Left cardiac atrium (tissue), 4 donors: ENCODE measurements around the gene SORCS2. TPM values are rescaled to one million over a fixed set of nuclear protein-coding genes. Genes with fewer than 3 reads are reported as not detected.
A peak's percentile ranks its signal among the peaks of the same experiment; 100 is the strongest.

ENCODE experiments used
- ATAC-seq, 2 donors: fragments of 200-7000 bp; cut with Tn5 transposase; one replicate each; pipeline ENCODE4 v1.9.1; 2020; ENCODE audit warnings: mild to moderate bottlenecking in 2 of 2, moderate library complexity in 2 of 2
- DNase-seq: peaks from one replicate; pipeline ENCODE4 v3.0.0-alpha.2; 2020
- intact Hi-C, 2 donors: fragments of 100-400 bp; cut with DNase I; formaldehyde crosslinking; loops; one replicate each; pipeline versions ENCODE4 v1.14.1 to v1.15.1; 2022 to 2023
- total RNA-seq, 2 donors: library from RNA; stranded (reverse); fragmentation: NEBNext Ultra II Directional; extraction: Animal tissue kit (Norgen Biotek cat#: 25700); gene quantifications; one replicate each; pipeline ENCODE4 v1.2.1, GENCODE V29; 2021
- donor health status: DM: no; HTN: yes; CAD: no.
- donor health status: DM: no; HTN: yes; CAD: no; lungs with severe emphysema.
- donor health status: DM: yes; HTN: yes; CAD: no.
- donor health status: Dilated cardiomyopathy.

SORCS2 gene
- total RNA-seq, 2 donors from 2014 or later: 2.4 to 2.6 TPM

DNA sequence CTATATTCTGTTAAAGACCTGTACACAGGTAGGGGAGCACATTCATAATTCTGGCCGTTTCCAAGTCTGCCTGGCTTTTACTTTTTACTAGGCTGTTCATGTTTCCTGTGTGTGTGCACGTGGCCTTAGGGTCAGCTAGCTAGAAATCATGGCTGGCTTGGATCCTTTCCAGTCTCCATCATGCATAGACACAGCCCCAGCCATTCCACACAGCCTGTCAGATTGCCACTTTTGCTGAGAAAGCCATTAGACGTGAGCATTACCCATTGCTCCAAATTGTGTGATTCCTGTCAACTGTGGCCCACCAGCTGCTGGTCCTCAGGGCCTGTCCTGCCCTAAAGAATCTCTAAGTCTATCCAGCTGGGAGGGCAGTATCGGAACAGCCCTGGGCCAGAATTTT is 11.4 kb upstream of the SORCS2 start:
- intact Hi-C loops: no loop called here
- ATAC-seq (no peak), DNase-seq (no peak)

DNA sequence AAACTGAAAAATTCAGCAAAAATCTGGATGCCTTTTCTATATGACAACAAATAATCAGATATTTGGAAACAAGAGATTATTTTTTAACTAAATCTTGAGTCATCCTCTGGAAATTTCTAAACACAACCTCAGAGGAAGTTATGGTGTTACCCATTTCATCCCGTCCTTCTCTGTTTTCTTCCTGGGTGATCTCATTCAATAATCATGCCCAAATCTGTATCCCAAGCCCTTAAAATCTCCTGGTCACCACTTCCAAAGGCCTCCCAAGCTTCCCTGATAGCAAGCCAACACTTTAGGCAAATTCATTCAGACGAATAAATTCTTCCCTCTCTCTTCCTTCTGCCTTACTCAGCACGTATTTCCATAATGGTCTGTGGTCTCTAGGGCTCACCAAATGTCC is 9.7 kb upstream of the SORCS2 start:
- intact Hi-C loops: no loop called here
- ATAC-seq (no peak), DNase-seq (no peak)

DNA sequence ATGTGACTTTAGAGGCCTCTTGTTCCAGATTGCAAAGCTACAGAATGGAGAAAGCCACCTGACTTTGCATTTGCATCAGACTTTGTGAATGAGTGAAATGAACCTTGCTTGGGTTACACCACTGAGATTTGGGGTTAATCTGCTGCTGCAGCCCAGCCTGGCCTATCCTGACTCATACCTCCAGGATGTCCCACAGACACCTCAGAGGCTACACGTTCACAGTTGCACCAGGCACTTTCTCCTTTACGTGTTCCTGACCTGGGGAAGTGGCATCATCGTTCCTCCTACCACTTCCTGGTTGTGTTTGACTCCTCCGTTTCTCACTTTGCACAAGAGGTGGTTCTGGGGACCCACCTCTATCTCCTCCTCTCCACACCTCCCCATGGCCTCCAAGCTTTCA is 9.2 kb upstream of the SORCS2 start:
- ATAC-seq: no peak
- no peak for DNase-seq
- intact Hi-C loops: no loop called here

DNA sequence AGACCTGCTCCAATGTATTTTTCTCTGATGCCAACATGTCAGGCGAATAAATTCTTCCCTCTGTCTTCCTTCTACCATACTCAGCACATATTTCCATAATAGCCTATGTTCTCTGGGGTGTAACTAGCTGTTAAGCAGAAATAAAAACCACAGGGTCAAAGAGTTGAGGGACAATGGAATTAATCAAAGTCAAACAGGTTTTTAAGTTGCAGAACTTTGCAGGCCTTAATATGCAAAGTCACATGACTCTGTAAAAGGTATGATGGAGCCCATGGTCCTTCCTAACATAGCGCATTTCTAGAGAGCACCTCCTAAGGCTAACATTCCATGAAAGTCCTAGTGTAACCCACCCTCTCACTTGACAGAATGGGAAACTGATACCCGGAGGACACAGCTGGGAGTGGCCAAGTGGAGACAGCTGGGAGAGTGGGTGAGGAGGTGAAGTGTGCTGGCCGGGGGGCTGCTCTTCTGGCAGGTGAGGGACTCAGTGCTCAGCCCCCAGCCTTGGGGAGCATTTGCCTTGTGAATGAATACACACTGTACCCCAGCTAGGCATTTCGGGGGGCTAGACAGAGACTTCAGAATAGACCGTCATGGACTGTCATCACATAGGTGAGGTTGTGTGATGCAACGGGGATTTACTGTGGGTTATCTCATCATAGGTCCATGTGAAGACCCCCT is 8.4 kb upstream of the SORCS2 start:
- ATAC-seq (no peak), DNase-seq (no peak)
- intact Hi-C loops: no loop called here

DNA sequence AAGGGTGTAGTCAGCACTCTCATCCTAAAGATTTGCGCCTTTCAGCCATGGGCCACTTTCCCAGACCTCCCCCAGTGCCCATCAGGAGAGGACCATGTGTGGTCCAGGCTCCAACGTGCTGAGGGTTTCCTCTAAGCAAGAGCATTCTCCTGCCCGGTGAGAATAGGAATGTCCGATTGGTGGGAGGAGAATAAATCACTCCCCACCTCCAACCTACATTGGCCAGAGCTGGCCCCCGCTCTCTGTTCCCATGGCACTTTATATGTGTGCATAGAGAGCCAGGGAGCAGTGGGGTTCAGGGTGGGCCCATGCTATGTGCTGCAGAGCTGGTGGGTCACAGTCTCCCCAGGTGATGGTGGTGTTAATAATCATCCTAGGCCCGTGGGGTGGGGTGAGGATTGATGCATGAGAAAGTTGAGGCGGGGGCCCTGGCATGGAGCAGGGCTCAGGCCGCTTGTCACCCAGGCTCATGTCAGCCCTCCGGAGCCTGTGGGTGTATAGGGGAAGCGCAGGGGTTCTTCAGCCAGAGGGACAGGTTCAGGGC is 6.8 kb upstream of the SORCS2 start:
- ATAC-seq (no peak), DNase-seq (no peak)
- intact Hi-C loops: no loop called here

DNA sequence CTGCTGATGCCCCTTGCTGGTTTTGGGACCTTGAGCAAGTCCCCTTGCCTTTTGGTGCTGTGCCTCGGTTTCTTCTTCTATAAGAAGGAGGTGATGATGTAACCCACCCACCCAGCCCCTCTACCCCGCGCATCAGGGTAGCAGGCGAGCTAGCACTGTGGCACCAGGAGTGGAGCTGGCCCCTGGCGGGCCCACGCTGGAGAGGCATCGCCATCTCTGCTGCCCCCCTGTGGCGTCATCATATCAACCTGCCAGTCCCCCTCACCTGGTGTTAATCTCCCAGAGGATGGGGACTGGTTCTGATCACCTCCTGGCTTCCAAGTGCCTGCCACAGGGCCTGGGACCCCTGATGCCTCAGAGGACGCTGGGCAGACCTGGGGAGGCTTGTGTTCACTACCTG is 6.3 kb upstream of the SORCS2 start:
- ATAC-seq (peak in 1 of 2 donors; percentile 41), DNase-seq (no peak)
- intact Hi-C loops: no loop called here

DNA sequence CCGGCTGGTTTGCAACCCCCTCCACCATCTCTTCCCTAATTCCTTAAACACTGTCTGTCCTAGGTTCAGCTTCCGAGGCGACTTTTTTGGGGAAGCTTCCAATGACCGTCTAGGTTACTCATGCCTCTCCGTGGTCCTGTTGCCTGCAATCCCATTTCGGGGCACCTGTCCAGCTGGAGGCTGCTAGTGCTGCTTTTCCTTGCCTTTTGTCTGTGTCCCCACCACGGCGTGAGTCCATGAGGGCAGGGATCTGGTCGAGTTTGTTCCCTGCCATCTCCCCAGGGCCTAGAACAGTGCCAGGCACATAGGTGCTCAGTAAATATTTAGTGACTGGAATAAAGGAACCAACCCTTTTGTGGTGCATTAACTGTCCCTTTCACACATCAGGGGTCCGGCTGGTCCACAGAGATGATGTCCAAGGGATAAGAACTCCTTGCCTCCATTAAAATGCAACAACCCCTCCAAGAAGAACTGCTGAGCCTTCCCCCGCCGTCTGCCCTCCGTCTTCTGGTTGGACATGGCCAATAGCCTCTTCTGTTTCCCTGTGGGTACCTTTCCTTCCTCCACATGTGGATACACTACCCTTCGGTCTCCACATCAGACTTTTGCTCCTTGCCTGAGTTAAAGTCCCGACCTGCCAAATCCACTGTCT is 5.7 kb upstream of the SORCS2 start:
- ATAC-seq (no peak), DNase-seq (no peak)
- intact Hi-C loops: no loop called here

DNA sequence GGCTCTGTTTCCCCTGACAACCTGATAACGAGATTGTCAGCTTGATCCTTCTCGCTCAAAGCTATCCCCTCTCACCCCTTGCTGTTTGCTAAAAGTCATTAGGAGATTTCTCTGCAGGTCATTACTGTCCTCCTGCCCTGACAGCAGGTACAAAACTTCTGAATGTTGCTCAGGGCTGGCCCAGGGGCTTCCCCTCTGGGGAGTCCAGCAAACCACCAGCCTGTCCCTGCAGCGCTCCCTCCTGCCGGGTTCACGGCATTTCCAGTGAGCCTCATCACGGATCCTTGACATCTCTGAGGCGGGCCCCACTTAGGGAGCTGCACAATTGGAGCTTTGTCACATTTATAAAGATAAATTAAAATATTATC is 5.2 kb upstream of the SORCS2 start:
- intact Hi-C loops: no loop called here

DNA sequence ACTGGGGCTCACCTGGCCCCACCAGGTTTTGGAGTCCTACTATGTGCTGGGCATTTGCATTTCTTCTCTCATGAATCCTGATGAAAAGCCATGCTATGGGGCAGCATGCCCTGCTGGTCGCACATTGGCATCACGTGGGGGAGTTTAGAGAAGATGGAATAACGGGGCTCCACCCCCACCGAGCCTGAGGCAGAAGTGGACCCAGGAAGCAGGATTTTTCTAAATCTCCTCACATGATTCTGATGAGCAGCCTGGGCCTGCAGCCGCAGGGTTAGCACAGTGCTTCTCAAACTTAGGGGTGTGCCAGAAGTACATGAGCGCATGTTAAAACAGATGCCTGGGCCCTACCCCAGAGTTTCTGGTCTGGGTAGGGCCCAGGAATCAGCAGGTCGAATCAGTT is 4.6 kb upstream of the SORCS2 start:
- no peak for DNase-seq
- intact Hi-C loops: no loop called here

More for the DNA sequence above, 5.2 kb upstream of the SORCS2 start:
- DNase-seq: no peak
- no peak for ATAC-seq

DNA sequence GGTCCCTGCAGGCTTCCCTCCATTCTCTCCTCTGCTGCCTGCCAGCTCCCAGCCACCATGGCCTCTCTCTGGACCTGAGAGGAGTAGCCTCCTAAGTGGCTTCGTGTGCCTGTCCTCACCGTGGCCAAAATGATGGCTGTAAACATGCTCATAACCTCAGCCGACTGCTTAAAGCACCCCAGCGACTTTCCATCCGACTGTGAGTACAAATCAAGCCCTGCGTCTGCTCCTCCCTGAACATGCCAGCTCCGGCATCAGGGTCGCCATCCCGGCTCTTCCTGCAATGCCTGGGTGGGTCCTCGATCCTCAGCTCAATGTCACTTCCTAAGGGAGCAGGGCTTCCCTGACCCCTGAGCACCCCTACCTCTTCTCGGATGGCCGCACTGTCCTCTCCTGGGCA is 3.3 kb upstream of the SORCS2 start:
- DNase-seq (no peak), ATAC-seq (no peak)
- intact Hi-C loops: no loop called here

More for the DNA sequence above, 4.6 kb upstream of the SORCS2 start:
- no peak for ATAC-seq

DNA sequence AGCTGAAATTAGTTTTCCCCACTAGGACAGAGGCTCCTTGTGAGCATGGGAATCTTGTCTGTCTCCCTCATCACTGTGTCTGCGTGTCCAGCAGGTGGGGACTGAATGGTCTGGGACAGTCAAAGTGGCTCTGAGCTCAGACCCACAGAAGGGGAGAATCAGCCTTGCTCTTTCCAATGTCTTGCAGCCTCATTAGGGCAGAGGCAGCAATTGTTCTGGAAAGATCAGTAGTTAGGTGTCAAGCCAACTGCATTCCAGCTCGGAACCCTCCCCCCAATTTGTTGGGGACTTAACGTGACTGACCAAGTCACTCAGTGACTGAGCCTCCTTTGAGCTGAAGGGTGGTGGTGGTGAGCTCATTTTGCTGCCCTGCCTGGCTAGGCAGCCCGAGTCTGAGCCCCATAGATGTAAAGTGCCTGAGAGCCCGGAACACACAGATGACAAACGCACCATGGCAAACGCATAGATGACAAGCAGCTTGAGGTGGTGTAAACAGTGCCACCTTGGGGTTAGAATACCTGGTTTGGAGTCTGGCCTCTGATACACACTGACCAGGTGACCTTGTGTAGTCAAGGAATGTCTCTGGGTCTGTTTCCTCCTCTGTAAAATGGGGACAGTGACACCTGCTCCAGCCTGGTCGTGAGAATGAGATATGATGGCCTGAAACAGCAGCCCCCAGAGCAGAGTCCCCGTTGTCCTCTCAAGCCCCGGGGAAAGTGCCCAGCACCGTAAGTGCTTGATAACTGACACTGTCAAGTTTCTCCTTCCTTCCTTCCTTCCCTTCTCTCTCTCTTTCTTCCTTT is 2.7 kb upstream of the SORCS2 start:
- intact Hi-C loops: loop anchor here (5.0 to 10.0 kb wide), 4 partner anchors 108 to 528 kb away; no protein-coding TSS in a partner anchor
- no peak for DNase-seq
- ATAC-seq: no peak

DNA sequence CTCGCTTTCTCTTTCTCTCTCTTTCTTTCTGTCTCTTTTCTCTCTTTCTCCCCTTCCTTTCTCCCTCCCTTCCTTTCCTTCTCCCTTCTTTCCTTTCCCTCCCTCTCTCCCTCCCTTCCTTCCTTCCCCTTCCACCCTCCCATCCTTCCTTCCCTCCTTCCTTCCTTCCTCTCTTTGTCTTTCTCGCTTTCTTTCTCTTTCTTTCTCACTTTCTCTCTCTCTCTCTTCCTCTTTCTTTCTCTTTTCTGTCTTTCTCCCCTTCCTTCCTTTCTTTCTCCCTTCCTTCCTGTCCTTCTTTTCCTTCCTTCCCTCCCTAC is 2.1 kb upstream of the SORCS2 start:
- intact Hi-C loops: loop anchor here (5.0 to 10.0 kb wide), 4 partner anchors 107 to 527 kb away; no protein-coding TSS in a partner anchor
- DNase-seq (no peak), ATAC-seq (no peak)

DNA sequence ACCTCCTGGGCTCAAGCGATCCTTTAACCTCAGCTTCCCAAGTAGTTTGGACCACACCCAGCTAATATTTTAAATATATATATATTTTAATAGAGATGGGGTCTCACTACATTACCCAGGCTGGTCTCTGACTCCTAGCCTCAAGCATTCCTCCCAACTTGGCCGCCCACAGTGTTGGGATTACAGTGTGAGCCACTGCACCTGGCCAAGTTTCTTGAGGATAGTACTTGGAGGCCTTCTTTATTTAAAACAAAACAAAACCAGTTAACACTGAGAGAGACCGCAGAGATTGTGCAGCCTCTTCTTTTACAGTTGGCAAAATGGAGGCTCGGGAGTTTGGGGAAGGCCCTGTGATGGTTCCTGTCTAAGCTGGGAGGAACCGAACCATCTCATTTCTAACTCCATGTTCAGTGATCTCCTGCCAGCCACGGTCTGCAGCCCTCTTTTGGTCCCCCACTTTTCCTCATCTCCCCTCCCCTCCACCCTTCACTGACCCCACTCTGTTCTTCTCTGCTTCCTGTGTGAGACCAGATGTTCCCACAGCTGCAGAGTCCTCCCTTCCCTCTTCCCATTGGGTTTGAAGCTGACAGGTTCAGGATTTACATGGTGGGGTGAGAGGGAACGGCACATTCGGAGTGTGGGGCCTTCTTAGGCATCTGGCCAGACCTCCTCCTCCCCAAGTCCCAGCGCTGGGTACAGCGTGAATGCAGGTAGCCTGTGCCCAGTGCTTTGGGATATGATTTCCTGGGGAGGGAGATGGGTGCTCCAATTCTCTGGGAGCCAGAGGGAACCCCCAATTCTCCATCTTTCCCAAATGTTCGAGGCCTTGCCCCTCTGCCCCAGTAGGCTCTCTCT is 1.4 kb upstream of the SORCS2 start:
- intact Hi-C loops: loop anchor here (5.0 to 10.0 kb wide), 4 partner anchors 106 to 526 kb away; no protein-coding TSS in a partner anchor
- ATAC-seq (no peak), DNase-seq (no peak)

DNA sequence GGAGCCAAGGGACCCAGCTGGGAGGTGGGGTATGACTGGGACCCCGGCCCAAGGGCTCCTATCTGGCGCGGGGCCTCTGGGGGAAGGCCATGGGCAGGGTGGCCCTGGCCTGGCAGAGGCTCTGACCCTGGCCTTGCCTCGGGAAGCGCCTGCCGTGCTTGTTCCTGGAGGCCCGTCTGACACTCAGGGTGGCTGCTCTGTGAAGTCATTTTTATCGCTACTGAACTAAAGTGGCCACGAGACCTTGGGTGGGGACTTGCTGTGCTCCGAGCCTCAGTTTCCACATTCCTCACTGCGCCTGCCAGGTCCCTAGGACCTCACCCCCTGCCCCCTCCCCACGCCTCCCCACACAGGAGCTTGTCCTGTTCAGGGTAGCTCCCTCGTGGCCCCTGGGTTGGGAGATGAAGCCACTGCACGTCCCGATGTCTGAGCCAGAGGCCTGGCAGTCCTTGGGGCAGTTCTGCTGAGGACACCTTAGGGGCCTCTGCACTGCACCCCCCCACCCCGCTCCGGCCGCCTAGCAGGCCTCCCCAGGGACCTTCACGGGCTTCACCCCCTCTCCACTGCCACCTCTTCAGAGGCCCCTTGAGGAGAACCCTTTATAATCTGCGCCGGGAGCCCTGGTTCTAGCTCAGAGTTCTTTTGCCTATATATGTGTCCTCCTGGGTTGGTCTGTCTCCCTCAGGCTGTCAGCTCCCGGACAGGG is 639 bp upstream of the SORCS2 start:
- intact Hi-C loops: loop anchor here (2.0 to 10.0 kb wide), 5 partner anchors 105 to 526 kb away; no protein-coding TSS in a partner anchor
- ATAC-seq (no peak), DNase-seq (no peak)

DNA sequence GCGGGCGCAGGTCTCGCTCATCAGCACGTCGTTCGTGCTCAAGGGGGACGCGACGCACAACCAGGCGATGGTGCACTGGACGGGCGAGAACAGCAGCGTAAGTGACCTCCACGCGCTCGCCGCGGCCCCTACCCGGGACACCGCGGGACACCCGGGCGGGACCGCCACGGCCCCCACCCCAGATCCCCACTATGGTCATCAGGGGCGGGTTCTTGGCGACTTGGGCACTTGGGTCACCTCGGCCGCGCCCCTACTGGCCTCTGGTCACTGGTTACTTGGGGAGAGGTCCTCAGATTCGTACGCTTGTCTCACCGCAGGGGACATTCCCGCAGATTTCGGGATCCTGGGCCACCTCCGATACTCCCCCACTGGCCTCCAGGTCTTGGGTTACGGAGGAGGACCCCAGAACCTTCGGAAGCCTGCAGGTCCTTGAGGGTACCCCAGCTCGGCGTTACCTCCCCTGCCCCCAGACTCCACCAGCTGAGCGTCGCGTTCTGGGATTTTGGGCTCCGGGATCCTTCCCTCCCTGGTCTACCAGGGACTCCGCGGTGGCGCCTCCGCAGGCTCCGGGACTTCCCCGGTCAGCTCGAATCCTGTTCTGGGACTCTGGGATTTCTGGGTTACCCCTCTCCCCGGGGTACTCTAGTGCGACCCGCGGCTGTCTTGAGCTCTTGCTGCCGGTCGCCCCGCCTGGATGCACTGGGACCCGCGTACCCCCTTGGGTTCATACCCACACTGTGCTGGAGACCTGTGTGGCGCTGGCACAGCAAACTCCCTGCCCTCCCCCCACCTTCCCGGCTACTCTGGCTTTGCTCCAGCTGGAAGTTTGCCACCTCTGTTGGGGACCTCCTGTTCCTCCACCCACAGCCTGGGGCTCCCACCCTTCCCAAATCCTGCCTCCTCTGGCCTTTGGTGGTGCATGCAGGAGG is 956 bp downstream of the SORCS2 start:
- peak; percentile 9 to 17 for ATAC-seq
- no peak for DNase-seq
- intact Hi-C loops: loop anchor here (2.0 to 10.0 kb wide), 5 partner anchors 104 to 524 kb away; no protein-coding TSS in a partner anchor

DNA sequence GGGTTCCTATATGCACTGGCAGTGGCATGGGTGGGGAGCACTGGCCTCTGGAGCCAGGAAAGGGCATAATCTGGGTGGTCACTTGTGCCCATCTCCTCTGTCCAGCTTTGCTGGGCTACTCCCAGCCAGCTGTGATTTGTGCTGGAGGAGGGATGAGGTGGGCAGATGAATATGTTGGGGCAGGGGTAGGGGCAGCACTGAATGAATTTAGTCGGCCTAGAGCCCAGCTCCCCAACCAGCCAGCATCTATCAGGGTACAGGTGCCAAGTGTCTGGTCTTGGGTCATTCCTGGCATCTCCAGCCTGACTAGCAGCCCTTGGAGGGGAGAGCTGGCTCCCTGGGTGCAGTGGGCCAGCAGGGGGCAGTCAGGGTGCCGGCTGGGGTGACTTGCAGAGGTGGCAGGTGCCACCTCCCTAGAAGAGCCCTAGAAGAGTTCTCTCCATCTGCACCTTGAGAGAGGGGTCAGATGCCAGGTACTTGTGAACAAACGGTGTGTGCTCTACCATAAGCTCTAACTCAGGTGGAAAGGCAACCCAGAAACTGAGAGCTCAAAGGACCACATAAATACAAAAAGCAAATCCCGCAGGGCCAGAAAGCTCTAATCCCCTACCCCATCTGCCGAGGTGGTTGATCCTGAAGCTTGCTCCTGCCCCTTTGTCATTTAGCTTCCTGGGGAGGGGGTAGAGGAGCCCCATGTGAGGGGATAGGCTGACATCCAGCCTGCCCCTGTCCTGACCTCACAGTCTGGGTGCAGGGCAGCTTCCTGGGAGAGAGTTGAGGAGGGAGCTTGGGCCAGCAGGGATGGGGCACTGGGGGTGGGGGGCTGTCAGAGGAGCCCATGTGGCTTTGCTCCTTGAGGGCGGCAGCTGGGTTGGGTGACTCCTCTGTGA is 2.2 kb downstream of the SORCS2 start:
- DNase-seq (no peak), ATAC-seq (peak in 1 of 2 donors; percentile 17)
- intact Hi-C loops: loop anchor here (5.0 to 10.0 kb wide), 4 partner anchors 103 to 523 kb away; no protein-coding TSS in a partner anchor
